A549 (cell line): ENCODE data around the gene IST1.

Experiments used
- CHD2 ChIP-seq: fragments of 150-350 bp; IDR thresholded peaks from 2 replicates; pipeline ENCODE4 v1.6.1; 2014; ENCODE audit warnings: low read length; ENCODE audit not compliant: partially characterized antibody
- CHD4 ChIP-seq: fragments of 200-600 bp; sonication (generic); IDR thresholded peaks from 2 replicates; pipeline ENCODE4 v1.6.1; 2016; ENCODE audit warnings: antibody characterized with exemption, mild to moderate bottlenecking, borderline replicate concordance
- ESRRA ChIP-seq: fragments of 150-350 bp; IDR thresholded peaks from 2 replicates; pipeline ENCODE4 v1.6.1; 2014; ENCODE audit warnings: mild to moderate bottlenecking, low read length, borderline replicate concordance
- JUN ChIP-seq, 2 experiments: fragments of >200 bp; sonication (Bioruptor Twin); formaldehyde crosslinking; IDR thresholded peaks; 2 replicates in 1 of 2; 3 replicates in 1 of 2; pipeline ENCODE4 v1.6.1; 2016 to 2017
- JUNB ChIP-seq: fragments of >200 bp; sonication (Bioruptor Twin); formaldehyde crosslinking; IDR thresholded peaks from 2 replicates; pipeline ENCODE4 v1.6.1; 2016
- KDM1A ChIP-seq: fragments of 200-600 bp; sonication (generic); IDR thresholded peaks from 2 replicates; pipeline ENCODE4 v1.6.1; 2016; ENCODE audit warnings: low read depth, mild to moderate bottlenecking
- MYC ChIP-seq: IDR thresholded peaks from 2 replicates; pipeline ENCODE4 v1.6.1; 2012; ENCODE audit warnings: mild to moderate bottlenecking, inconsistent platforms, low read length, improper control_type of control experiment, borderline replicate concordance
- NR3C1 ChIP-seq: fragments of >200 bp; sonication (Bioruptor Twin); formaldehyde crosslinking; IDR thresholded peaks from 3 replicates; pipeline ENCODE4 v1.6.1; 2017
- POLR2A ChIP-seq: IDR thresholded peaks from 2 replicates; pipeline ENCODE4 v1.6.1; 2012; ENCODE audit warnings: mild to moderate bottlenecking, low read length
- RCOR1 ChIP-seq: fragments of 150-350 bp; IDR thresholded peaks from 2 replicates; pipeline ENCODE4 v1.6.1; 2014; ENCODE audit warnings: antibody characterized with exemption, low read length, low read depth
- RFX5 ChIP-seq: fragments of 450-650 bp; IDR thresholded peaks from 2 replicates; pipeline ENCODE4 v1.7.1; 2014; ENCODE audit warnings: antibody characterized with exemption, mild to moderate bottlenecking, moderate library complexity
- TF ChIP-seq, protein P1 (sequence below): fragments of >200 bp; sonication (Bioruptor Twin); formaldehyde crosslinking; IDR thresholded peaks from 3 replicates; pipeline ENCODE4 v1.5.1; 2016
- TF ChIP-seq, protein P2 (sequence below): IDR thresholded peaks from 2 replicates; pipeline ENCODE4 v1.6.1; 2012
- TF ChIP-seq, protein P3 (sequence below): fragments of 200-600 bp; sonication (generic); IDR thresholded peaks from 2 replicates; pipeline ENCODE4 v1.6.1; 2016; ENCODE audit warnings: antibody characterized with exemption, mild to moderate bottlenecking, moderate library complexity

DNA sequence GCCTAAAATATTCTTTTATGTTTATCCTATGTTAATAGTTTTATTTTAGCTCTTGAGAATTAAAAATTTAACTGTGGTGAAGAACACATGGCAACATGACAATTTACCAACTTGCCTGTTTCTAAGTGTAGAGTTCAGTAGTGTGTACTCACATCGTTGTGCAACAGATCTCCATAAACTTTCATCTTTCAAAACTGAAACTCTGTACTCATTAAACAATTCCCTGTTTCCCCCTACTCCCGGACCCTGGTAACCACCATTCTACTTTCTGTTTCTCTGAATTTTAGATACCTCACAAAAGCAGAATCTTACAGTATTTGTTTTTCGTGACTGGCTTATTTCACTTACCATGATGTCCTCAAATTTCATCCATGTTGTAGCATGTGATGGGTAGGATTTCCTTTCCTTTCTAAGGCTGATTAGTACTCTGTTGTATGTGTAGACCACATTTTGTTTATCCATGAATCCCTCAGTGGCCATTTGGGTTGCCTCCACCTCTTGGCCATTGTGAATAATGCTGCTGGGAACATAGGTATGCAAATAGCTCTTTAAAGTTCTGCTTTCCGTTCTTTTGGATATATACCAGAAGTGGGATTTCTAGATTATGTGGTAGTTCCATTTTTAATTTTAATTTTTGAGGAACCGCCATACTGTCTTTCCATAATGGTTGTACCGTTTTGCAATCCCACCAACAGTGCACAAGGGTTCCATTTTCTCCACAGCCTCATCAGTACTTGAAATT, 17.4 kb downstream of the IST1 start:
- TF ChIP-seq, protein P1, sequence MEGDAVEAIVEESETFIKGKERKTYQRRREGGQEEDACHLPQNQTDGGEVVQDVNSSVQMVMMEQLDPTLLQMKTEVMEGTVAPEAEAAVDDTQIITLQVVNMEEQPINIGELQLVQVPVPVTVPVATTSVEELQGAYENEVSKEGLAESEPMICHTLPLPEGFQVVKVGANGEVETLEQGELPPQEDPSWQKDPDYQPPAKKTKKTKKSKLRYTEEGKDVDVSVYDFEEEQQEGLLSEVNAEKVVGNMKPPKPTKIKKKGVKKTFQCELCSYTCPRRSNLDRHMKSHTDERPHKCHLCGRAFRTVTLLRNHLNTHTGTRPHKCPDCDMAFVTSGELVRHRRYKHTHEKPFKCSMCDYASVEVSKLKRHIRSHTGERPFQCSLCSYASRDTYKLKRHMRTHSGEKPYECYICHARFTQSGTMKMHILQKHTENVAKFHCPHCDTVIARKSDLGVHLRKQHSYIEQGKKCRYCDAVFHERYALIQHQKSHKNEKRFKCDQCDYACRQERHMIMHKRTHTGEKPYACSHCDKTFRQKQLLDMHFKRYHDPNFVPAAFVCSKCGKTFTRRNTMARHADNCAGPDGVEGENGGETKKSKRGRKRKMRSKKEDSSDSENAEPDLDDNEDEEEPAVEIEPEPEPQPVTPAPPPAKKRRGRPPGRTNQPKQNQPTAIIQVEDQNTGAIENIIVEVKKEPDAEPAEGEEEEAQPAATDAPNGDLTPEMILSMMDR = no peak
- TF ChIP-seq POLR2A = no peak
- no peak for TF ChIP-seq JUNB
- no peak for TF ChIP-seq CHD2
- TF ChIP-seq, protein P2, sequence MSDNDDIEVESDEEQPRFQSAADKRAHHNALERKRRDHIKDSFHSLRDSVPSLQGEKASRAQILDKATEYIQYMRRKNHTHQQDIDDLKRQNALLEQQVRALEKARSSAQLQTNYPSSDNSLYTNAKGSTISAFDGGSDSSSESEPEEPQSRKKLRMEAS = no peak
- no peak for TF ChIP-seq NR3C1
- TF ChIP-seq KDM1A = no peak
- no peak for TF ChIP-seq CHD4
- no peak for TF ChIP-seq RFX5
- no peak for TF ChIP-seq ESRRA
- TF ChIP-seq, protein P3, sequence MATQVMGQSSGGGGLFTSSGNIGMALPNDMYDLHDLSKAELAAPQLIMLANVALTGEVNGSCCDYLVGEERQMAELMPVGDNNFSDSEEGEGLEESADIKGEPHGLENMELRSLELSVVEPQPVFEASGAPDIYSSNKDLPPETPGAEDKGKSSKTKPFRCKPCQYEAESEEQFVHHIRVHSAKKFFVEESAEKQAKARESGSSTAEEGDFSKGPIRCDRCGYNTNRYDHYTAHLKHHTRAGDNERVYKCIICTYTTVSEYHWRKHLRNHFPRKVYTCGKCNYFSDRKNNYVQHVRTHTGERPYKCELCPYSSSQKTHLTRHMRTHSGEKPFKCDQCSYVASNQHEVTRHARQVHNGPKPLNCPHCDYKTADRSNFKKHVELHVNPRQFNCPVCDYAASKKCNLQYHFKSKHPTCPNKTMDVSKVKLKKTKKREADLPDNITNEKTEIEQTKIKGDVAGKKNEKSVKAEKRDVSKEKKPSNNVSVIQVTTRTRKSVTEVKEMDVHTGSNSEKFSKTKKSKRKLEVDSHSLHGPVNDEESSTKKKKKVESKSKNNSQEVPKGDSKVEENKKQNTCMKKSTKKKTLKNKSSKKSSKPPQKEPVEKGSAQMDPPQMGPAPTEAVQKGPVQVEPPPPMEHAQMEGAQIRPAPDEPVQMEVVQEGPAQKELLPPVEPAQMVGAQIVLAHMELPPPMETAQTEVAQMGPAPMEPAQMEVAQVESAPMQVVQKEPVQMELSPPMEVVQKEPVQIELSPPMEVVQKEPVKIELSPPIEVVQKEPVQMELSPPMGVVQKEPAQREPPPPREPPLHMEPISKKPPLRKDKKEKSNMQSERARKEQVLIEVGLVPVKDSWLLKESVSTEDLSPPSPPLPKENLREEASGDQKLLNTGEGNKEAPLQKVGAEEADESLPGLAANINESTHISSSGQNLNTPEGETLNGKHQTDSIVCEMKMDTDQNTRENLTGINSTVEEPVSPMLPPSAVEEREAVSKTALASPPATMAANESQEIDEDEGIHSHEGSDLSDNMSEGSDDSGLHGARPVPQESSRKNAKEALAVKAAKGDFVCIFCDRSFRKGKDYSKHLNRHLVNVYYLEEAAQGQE = no peak
- no peak for TF ChIP-seq MYC
- TF ChIP-seq RCOR1 = no peak
- TF ChIP-seq JUN (IDR thresholded peaks at IDR 0.05) = no peak
